Measurements from ENCODE around the gene TREML1.

The TREML1 gene, protein sequence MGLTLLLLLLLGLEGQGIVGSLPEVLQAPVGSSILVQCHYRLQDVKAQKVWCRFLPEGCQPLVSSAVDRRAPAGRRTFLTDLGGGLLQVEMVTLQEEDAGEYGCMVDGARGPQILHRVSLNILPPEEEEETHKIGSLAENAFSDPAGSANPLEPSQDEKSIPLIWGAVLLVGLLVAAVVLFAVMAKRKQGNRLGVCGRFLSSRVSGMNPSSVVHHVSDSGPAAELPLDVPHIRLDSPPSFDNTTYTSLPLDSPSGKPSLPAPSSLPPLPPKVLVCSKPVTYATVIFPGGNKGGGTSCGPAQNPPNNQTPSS

GRCh38 chr6:41153992-41154625 lies at the start of gene TREML1:
Gene TREML1, minus strand, starts transcription at chr6:41154347. Its CDS starts 59 bp downstream, at chr6:41154288.
- DNase-seq (ENCODE audit: low spot score) (no peak), ATAC-seq (ENCODE audit: low read depth) (no peak)
- no peak within 1 kb of the TSS for H3K27ac ChIP-seq (ENCODE audit: poor library complexity, severe bottlenecking)
- TF ChIP-seq, protein P1, sequence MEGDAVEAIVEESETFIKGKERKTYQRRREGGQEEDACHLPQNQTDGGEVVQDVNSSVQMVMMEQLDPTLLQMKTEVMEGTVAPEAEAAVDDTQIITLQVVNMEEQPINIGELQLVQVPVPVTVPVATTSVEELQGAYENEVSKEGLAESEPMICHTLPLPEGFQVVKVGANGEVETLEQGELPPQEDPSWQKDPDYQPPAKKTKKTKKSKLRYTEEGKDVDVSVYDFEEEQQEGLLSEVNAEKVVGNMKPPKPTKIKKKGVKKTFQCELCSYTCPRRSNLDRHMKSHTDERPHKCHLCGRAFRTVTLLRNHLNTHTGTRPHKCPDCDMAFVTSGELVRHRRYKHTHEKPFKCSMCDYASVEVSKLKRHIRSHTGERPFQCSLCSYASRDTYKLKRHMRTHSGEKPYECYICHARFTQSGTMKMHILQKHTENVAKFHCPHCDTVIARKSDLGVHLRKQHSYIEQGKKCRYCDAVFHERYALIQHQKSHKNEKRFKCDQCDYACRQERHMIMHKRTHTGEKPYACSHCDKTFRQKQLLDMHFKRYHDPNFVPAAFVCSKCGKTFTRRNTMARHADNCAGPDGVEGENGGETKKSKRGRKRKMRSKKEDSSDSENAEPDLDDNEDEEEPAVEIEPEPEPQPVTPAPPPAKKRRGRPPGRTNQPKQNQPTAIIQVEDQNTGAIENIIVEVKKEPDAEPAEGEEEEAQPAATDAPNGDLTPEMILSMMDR (IDR thresholded peaks at IDR 0.05; ENCODE audit: poor library complexity, severe bottlenecking), result no peak
- no peaks in the 10 kb centered on the region for H3K36me3 ChIP-seq (ENCODE audit: low read depth)
- no peak within 1 kb of the TSS for H3K4me3 ChIP-seq (ENCODE audit: severe bottlenecking)
- H3K4me1 ChIP-seq (ENCODE audit: insufficient read depth, poor library complexity, severe bottlenecking), result no peaks in the 10 kb centered on the region
- H3K9me3 ChIP-seq (ENCODE audit: severe bottlenecking), result no peaks in the 10 kb centered on the region
- no peaks in the 10 kb centered on the region for H3K27me3 ChIP-seq (ENCODE audit: insufficient read depth, poor library complexity, severe bottlenecking)

DNA sequence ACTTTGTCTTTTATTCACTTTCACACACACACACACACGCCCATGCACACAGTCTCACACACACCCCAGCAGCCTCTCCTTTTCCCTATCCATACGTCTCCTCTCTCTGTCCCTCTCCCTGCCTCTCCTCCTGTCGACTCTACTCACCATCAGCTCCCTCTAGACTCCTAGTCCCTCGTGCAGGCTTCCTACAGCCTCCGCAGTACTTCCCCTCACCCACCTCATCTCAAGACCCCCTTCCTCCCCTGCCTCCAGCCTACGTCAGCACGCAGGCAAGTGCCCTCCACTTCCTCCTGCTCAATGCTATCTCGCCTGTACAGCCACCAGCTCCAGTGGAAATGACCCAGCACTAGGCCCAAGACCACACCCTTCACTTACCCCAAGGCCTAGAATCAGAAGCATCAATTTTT lies 47.6 kb upstream of the TREML1 start:
- TF ChIP-seq, protein P1 (IDR thresholded peaks at IDR 0.05; ENCODE audit: poor library complexity, severe bottlenecking), result no peak
- H3K36me3 ChIP-seq (ENCODE audit: low read depth), result no peaks in the 10 kb centered on the region
- no peak overlapping the region for H3K4me3 ChIP-seq (ENCODE audit: severe bottlenecking)
- no peaks in the 10 kb centered on the region for H3K9me3 ChIP-seq (ENCODE audit: severe bottlenecking)
- no peaks in the 10 kb centered on the region for H3K27me3 ChIP-seq (ENCODE audit: insufficient read depth, poor library complexity, severe bottlenecking)
- DNase-seq (ENCODE audit: low spot score), result no peak
- no peak for ATAC-seq (ENCODE audit: low read depth)
- H3K27ac ChIP-seq (ENCODE audit: poor library complexity, severe bottlenecking), result no peak overlapping the region
- no peaks in the 10 kb centered on the region for H3K4me1 ChIP-seq (ENCODE audit: insufficient read depth, poor library complexity, severe bottlenecking)

DNA sequence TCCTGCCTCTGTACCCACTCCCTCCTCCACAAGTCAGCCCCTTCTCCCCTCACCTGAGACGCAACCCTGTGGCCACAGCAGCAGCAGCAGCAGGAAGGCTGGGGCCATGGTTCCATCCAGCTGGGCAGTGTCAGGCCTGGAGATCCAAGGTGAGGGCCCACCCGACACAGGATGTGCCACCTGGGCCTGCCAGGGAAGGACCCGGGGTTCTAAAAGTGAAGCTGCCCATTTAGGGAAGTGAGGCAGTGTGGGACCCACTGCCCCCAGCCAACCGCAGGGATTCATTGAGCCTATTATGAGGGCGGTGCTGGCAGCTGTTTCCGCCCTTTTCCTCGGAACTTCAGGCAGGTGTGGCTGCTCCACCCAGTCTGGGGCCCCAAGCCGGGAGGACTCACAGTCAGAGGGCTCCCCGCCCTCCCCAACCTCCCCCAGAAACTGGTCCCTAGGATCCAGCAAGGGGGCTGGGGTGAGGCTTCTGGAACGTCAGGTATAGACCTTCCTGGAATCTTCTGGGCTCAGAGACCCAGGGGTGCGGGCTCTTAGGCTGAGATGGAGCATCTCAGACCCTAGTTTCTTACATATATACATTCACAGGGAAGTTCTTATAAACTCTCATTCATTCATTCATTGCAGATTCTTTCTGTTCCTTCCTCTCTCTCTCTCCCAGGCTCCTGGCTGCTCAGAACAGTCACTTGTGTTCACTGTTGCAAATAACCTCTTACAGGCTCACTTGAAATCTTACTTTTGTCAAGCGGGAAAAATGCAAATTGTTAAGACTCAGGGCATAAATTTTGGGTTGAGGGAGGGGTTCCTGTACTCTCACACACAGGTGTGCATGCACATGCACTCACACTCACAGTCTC lies 47.0 kb upstream of the TREML1 start, which contains the start of gene TREML2:
Gene TREML2, minus strand, starts transcription at position 249 of the 863 bp plus-strand sequence. Its CDS starts 141 bp downstream, at position 108.
- Histone ChIP-seq H3K4me3 (ENCODE audit: severe bottlenecking) (no peak within 1 kb of the TSS), H3K36me3 (ENCODE audit: low read depth) (no peaks in the 10 kb centered on the region), H3K4me1 (ENCODE audit: insufficient read depth, poor library complexity, severe bottlenecking) (no peaks in the 10 kb centered on the region), H3K27ac (ENCODE audit: poor library complexity, severe bottlenecking) (no peak within 1 kb of the TSS), H3K9me3 (ENCODE audit: severe bottlenecking) (no peaks in the 10 kb centered on the region), H3K27me3 (ENCODE audit: insufficient read depth, poor library complexity, severe bottlenecking) (peaks cover 2% of the 10 kb centered on the region)
- ATAC-seq (ENCODE audit: low read depth) (no peak), DNase-seq (ENCODE audit: low spot score) (no peak)
- TF ChIP-seq, protein P1 (IDR thresholded peaks at IDR 0.05; ENCODE audit: poor library complexity, severe bottlenecking), result no peak

DNA sequence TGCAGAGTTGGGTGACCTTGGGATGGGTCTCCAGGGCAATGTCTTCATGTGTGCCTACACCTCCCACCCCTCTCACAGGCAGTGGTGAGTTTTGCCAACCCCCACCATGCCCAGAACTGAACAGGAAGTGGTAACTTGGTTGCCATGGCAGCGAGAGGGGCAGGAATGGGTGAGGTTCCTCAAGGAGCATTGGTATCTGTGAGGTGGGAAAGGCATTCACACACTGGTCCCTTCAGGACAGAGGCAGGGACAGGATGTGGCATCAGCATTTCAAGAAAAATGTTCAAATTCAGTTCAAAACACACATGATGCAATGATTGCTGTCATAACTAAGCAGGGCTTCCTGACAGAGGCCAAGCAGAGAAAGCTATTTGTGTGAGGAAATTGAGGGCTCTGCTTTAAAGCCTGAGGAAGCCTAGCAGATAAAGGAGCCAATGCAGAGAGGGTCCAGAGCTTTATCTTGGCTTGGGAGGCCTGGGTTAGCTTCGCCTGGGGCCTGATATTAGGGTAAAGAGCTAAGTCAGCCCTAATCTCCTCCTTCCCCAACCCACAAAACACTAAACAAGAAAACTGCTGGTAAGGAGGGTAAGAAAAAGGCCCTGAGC lies 46.3 kb upstream of the TREML1 start:
- Histone ChIP-seq H3K36me3 (ENCODE audit: low read depth) (no peaks in the 10 kb centered on the region), H3K4me3 (ENCODE audit: severe bottlenecking) (no peak overlapping the region), H3K27me3 (ENCODE audit: insufficient read depth, poor library complexity, severe bottlenecking) (peaks cover 5% of the 10 kb centered on the region), H3K27ac (ENCODE audit: poor library complexity, severe bottlenecking) (no peak overlapping the region), H3K4me1 (ENCODE audit: insufficient read depth, poor library complexity, severe bottlenecking) (no peaks in the 10 kb centered on the region), H3K9me3 (ENCODE audit: severe bottlenecking) (no peaks in the 10 kb centered on the region)
- peak; percentile 21; the same call in 1 of the 3 replicates for ATAC-seq (ENCODE audit: low read depth)
- no peak for DNase-seq (ENCODE audit: low spot score)
- TF ChIP-seq, protein P1 (IDR thresholded peaks at IDR 0.05; ENCODE audit: poor library complexity, severe bottlenecking), result no peak
